Stomach smooth muscle (tissue), 2 donors: ENCODE results near the gene RGS16.
A peak's percentile ranks its signal among the peaks of the same experiment; 100 is the strongest.

Source experiments
- H3K27ac ChIP-seq: one replicate; pipeline ENCODE4 v1.7.0; 2013; ENCODE audit warnings: mild to moderate bottlenecking, low read length, inconsistent platforms
- H3K27me3 ChIP-seq, 2 donors: one replicate each; pipeline ENCODE4 v1.7.0; 2013; ENCODE audit warnings: low read length in 2 of 2; ENCODE audit not compliant: insufficient read depth in 2 of 2, control insufficient read depth in 1 of 2
- H3K36me3 ChIP-seq, 2 donors: one replicate each; pipeline ENCODE4 v1.7.0; 2013; ENCODE audit warnings: low read length in 2 of 2; ENCODE audit not compliant: control insufficient read depth in 2 of 2, insufficient read depth in 2 of 2
- H3K4me1 ChIP-seq: one replicate; pipeline ENCODE4 v1.7.0; 2013; ENCODE audit warnings: low read length; ENCODE audit not compliant: control insufficient read depth, insufficient read depth
- H3K4me3 ChIP-seq, 2 donors: one replicate each; pipeline ENCODE4 v1.7.0; 2013; ENCODE audit warnings: low read length in 2 of 2
- H3K9ac ChIP-seq, 2 donors: one replicate each; pipeline ENCODE4 v1.7.0; 2013; ENCODE audit warnings: low read length in 2 of 2, mild to moderate bottlenecking in 1 of 2
- H3K9me3 ChIP-seq, 2 donors: one replicate each; pipeline ENCODE4 v1.7.0; 2013; ENCODE audit warnings: low read length in 2 of 2; ENCODE audit not compliant: control insufficient read depth in 2 of 2
- donor health status: healthy.
- donor health status: Pancreatic carcinoma.

Gene RGS16

GRCh38 chr1:182598296-182598695, 5.9 kb downstream of the RGS16 start:
- Histone ChIP-seq H3K9me3 (no peaks in the 10 kb centered on the region), H3K27me3 (no peaks in the 10 kb centered on the region), H3K9ac (no peak overlapping the region), H3K4me1 (peaks cover 31% of the 10 kb centered on the region), H3K4me3 (no peak overlapping the region), H3K27ac (no peak overlapping the region), H3K36me3 (peaks cover 0 to 2% of the 10 kb centered on the region in 2 donors)

GRCh38 chr1:182596934-182597333, 7.3 kb downstream of the RGS16 start:
- Histone ChIP-seq H3K9ac (no peak overlapping the region), H3K27ac (no peak overlapping the region), H3K4me3 (no peak overlapping the region), H3K36me3 (peaks cover 0 to 2% of the 10 kb centered on the region in 2 donors), H3K4me1 (peaks cover 25% of the 10 kb centered on the region), H3K27me3 (no peaks in the 10 kb centered on the region), H3K9me3 (no peaks in the 10 kb centered on the region)

- H3K27ac ChIP-seq: no peak overlapping the region
- H3K9me3 ChIP-seq: no peaks in the 10 kb centered on the region
- H3K36me3 ChIP-seq: peaks cover 0 to 2% of the 10 kb centered on the region in 2 donors
- peaks cover 13% of the 10 kb centered on the region for H3K4me1 ChIP-seq
- H3K27me3 ChIP-seq: no peaks in the 10 kb centered on the region
- H3K9ac ChIP-seq: no peak overlapping the region
- no peak overlapping the region for H3K4me3 ChIP-seq
Observed at GRCh38 chr1:182595641-182596240, 8.4 kb downstream of the RGS16 start.

- H3K27ac ChIP-seq: peak overlapping the region; percentile 85
- H3K4me1 ChIP-seq: peaks cover 20% of the 10 kb centered on the region
- no peak overlapping the region for H3K9ac ChIP-seq
Observed at GRCh38 chr1:182589931-182590330, 14.3 kb downstream of the RGS16 start.

GRCh38 chr1:182589520-182589919, 14.7 kb downstream of the RGS16 start:
- H3K27me3 ChIP-seq: no peaks in the 10 kb centered on the region
- peaks cover 0 to 2% of the 10 kb centered on the region in 2 donors for H3K36me3 ChIP-seq
- H3K4me1 ChIP-seq: peaks cover 21% of the 10 kb centered on the region
- H3K9ac ChIP-seq: peak overlapping the region; percentile 83 to 95
- no peaks in the 10 kb centered on the region for H3K9me3 ChIP-seq
- H3K4me3 ChIP-seq: peak overlapping the region; percentile 85 to 98
- H3K27ac ChIP-seq: peak overlapping the region; percentile 85

More at GRCh38 chr1:182589931-182590330, 14.3 kb downstream of the RGS16 start:
- Histone ChIP-seq H3K27me3 (no peaks in the 10 kb centered on the region), H3K36me3 (peaks cover 0 to 2% of the 10 kb centered on the region in 2 donors), H3K4me3 (no peak overlapping the region), H3K9me3 (no peaks in the 10 kb centered on the region)

GRCh38 chr1:182588500-182589396, 15.4 kb downstream of the RGS16 start, which contains the start of gene RNASEL:
Gene RNASEL (minus strand): TSS chr1:182589256. CDS start chr1:182586806, 2,450 bp downstream.
- H3K27me3 ChIP-seq: no peaks in the 10 kb centered on the region
- peak within 1 kb of the TSS; percentile 83 to 95 for H3K9ac ChIP-seq
- H3K4me1 ChIP-seq: peaks cover 25% of the 10 kb centered on the region
- H3K9me3 ChIP-seq: no peaks in the 10 kb centered on the region
- peak within 1 kb of the TSS; percentile 85 to 98 for H3K4me3 ChIP-seq
- H3K27ac ChIP-seq: peak within 1 kb of the TSS; percentile 85
- peaks cover 0 to 2% of the 10 kb centered on the region in 2 donors for H3K36me3 ChIP-seq

- peaks cover 0 to 5% of the 10 kb centered on the region in 2 donors for H3K36me3 ChIP-seq
- peak overlapping the region; percentile 83 to 95 for H3K9ac ChIP-seq
- peaks cover 25% of the 10 kb centered on the region for H3K4me1 ChIP-seq
- no peaks in the 10 kb centered on the region for H3K9me3 ChIP-seq
- H3K27me3 ChIP-seq: no peaks in the 10 kb centered on the region
- H3K27ac ChIP-seq: no peak overlapping the region
- peak overlapping the region; percentile 85 to 98 for H3K4me3 ChIP-seq
Observed at GRCh38 chr1:182587666-182588499, 16.3 kb downstream of the RGS16 start.

- no peaks in the 10 kb centered on the region for H3K27me3 ChIP-seq
- no peak overlapping the region for H3K27ac ChIP-seq
- no peaks in the 10 kb centered on the region for H3K9me3 ChIP-seq
- H3K9ac ChIP-seq: no peak overlapping the region
- no peak overlapping the region for H3K4me3 ChIP-seq
- H3K36me3 ChIP-seq: peaks cover 0 to 10% of the 10 kb centered on the region in 2 donors
- peaks cover 25% of the 10 kb centered on the region for H3K4me1 ChIP-seq
Observed at GRCh38 chr1:182587093-182587492, 17.1 kb downstream of the RGS16 start.

- H3K9me3 ChIP-seq: no peaks in the 10 kb centered on the region
- H3K27me3 ChIP-seq: no peaks in the 10 kb centered on the region
Observed at GRCh38 chr1:182586380-182586779, 17.8 kb downstream of the RGS16 start.

GRCh38 chr1:182584746-182585145, 19.4 kb downstream of the RGS16 start:
- H3K27me3 ChIP-seq: no peaks in the 10 kb centered on the region
- no peaks in the 10 kb centered on the region for H3K9me3 ChIP-seq
- no peak overlapping the region for H3K4me3 ChIP-seq
- H3K36me3 ChIP-seq: peaks cover 10 to 27% of the 10 kb centered on the region in 2 donors
- H3K4me1 ChIP-seq: peaks cover 25% of the 10 kb centered on the region
- no peak overlapping the region for H3K9ac ChIP-seq
- H3K27ac ChIP-seq: no peak overlapping the region

More at GRCh38 chr1:182586380-182586779, 17.8 kb downstream of the RGS16 start:
- H3K27ac ChIP-seq: no peak overlapping the region
- peaks cover 25% of the 10 kb centered on the region for H3K4me1 ChIP-seq
- no peak overlapping the region for H3K9ac ChIP-seq
- peaks cover 0 to 15% of the 10 kb centered on the region in 2 donors for H3K36me3 ChIP-seq
- no peak overlapping the region for H3K4me3 ChIP-seq
